Body of pancreas (tissue), 4 donors: ENCODE measurements around the gene FOXR1. TPM values are rescaled to one million over a fixed set of nuclear protein-coding genes. Genes with fewer than 3 reads are reported as not detected.

Experiments
- ATAC-seq: fragments of 150-250 bp; one replicate; pipeline ENCODE4 v1.9.1; 2016
- DNase-seq, 4 donors: peaks; one replicate each; pipeline ENCODE4 v3.0.0-alpha.2; 2019
- H3K27ac ChIP-seq, 4 donors: fragments of 200-600 bp; sonication (generic); 1 replicate in 3 of 4; 2 replicates in 1 of 4; pipeline versions ENCODE4 v1.5.1 to v1.6.1; 2016 to 2019; ENCODE audit warnings: mild to moderate bottlenecking in 1 of 4, mixed read lengths in 1 of 4, moderate library complexity in 1 of 4
- H3K27me3 ChIP-seq, 2 donors: fragments of 200-600 bp; sonication (generic); one replicate each; pipeline ENCODE4 v1.6.0; 2016; ENCODE audit warnings: mild to moderate bottlenecking in 1 of 2
- H3K36me3 ChIP-seq, 2 donors: fragments of 200-600 bp; sonication (generic); replicated peaks in 1 of 2; 2 replicates each; pipeline ENCODE4 v1.5.1; 2016; ENCODE audit warnings: low read depth in 2 of 2; ENCODE audit not compliant: insufficient read depth in 1 of 2
- H3K4me1 ChIP-seq: fragments of 200-600 bp; sonication (generic); one replicate; pipeline ENCODE4 v1.6.0; 2016
- H3K4me3 ChIP-seq, 2 donors: fragments of 200-600 bp; sonication (generic); 1 replicate in 1 of 2; 2 replicates in 1 of 2; pipeline ENCODE4 v1.5.1; 2016 to 2019
- H3K9me3 ChIP-seq, 3 donors: fragments of 200-600 bp; sonication (generic); 1 replicate in 2 of 3; 2 replicates in 1 of 3; pipeline ENCODE4 v1.5.1; 2016
- CTCF ChIP-seq, 7 experiments: fragments of 450-650 bp in 4 of 7; fragments of 200-600 bp in 3 of 7; sonication (generic) in 3 of 7; IDR thresholded peaks; one replicate each; pipeline ENCODE4 v1.5.1; 2016 to 2019; ENCODE audit warnings: antibody characterized with exemption in 7 of 7
- POLR2A ChIP-seq, 3 donors: fragments of 450-650 bp; IDR thresholded peaks; one replicate each; pipeline ENCODE4 v1.6.1; 2016; ENCODE audit warnings: antibody characterized with exemption in 3 of 3, mild to moderate bottlenecking in 2 of 3
- WGBS, 2 donors: methylation state at CpG; one replicate each; pipeline ENCODE4 v1.1.5; 2017; 5-methylcytosine and 5-hydroxymethylcytosine counted together
- intact Hi-C: fragments of 100-400 bp; cut with DNase I; formaldehyde crosslinking; loops from one replicate; pipeline ENCODE4 v1.15.1; 2023
- total RNA-seq, 2 donors: library from RNA; depleted of rRNA; stranded (reverse); fragments of >200 nt; gene quantifications; one replicate each; pipeline ENCODE4 v1.1.0, GENCODE V29; 2016

Gene FOXR1
- total RNA-seq, 2 donors from 2014 or later: not detected

GRCh38 chr11:118929501-118930093, 42.0 kb upstream of the FOXR1 start:
- Histone ChIP-seq H3K4me1 (peaks cover 46% of the 10 kb centered on the region), H3K36me3 (no peaks in the 10 kb centered on the region), H3K27me3 (no peaks in the 10 kb centered on the region), H3K4me3 (peak overlapping the region; percentile 45 to 55), H3K9me3 (no peaks in the 10 kb centered on the region), H3K27ac (peak overlapping the region; percentile 96 to 98 (median 96))
- DNase-seq (peak; percentile 91 to 95 (median 92)), ATAC-seq (peak; percentile 57)
- WGBS, 2 donors: 0% methylated on average over 17 to 24 of the region's 26 CpGs
- TF ChIP-seq CTCF (IDR thresholded peaks at IDR 0.05) (no peak), POLR2A (IDR thresholded peaks at IDR 0.05) (peak in 2 of 3 donors; percentile 62 to 63)
- intact Hi-C loops: no loop called here

- peak; percentile 96 to 97 (median 96) for DNase-seq
- H3K27me3 ChIP-seq: no peaks in the 10 kb centered on the region
- H3K4me1 ChIP-seq: peaks cover 46% of the 10 kb centered on the region
- intact Hi-C loops: no loop called here
- H3K4me3 ChIP-seq: peak overlapping the region in 1 of 2 donors; percentile 45
- ATAC-seq: peak; percentile 66
- TF ChIP-seq POLR2A (IDR thresholded peaks at IDR 0.05) (peak in 1 of 3 donors; percentile 41), CTCF (IDR thresholded peaks at IDR 0.05) (peak; percentile 92 to 99 (median 99))
- no peaks in the 10 kb centered on the region for H3K9me3 ChIP-seq
- WGBS, 2 donors: 0% methylated on average over 18 to 20 of the region's 20 CpGs
- peak overlapping the region; percentile 96 to 98 (median 96) for H3K27ac ChIP-seq
- H3K36me3 ChIP-seq: no peaks in the 10 kb centered on the region
Measured at GRCh38 chr11:118930094-118930712, 41.4 kb upstream of the FOXR1 start.

GRCh38 chr11:118931571-118931970, 40.0 kb upstream of the FOXR1 start:
- H3K36me3 ChIP-seq: no peaks in the 10 kb centered on the region
- peaks cover 38% of the 10 kb centered on the region for H3K4me1 ChIP-seq
- no peak for TF ChIP-seq CTCF (IDR thresholded peaks at IDR 0.05)
- no peak overlapping the region for H3K27ac ChIP-seq
- intact Hi-C loops: no loop called here
- H3K4me3 ChIP-seq: no peak overlapping the region
- H3K9me3 ChIP-seq: no peaks in the 10 kb centered on the region
- ATAC-seq (no peak), DNase-seq (no peak)
- H3K27me3 ChIP-seq: no peaks in the 10 kb centered on the region

GRCh38 chr11:118933486-118933885, 38.1 kb upstream of the FOXR1 start:
- Histone ChIP-seq H3K9me3 (no peaks in the 10 kb centered on the region), H3K4me3 (no peak overlapping the region), H3K36me3 (no peaks in the 10 kb centered on the region), H3K4me1 (peaks cover 21% of the 10 kb centered on the region), H3K27ac (peak overlapping the region; percentile 7 to 59 (median 37)), H3K27me3 (no peaks in the 10 kb centered on the region)
- TF ChIP-seq POLR2A (IDR thresholded peaks at IDR 0.05): no peak
- no peak for TF ChIP-seq CTCF (IDR thresholded peaks at IDR 0.05)
- ATAC-seq: no peak
- intact Hi-C loops: no loop called here
- DNase-seq: peak in 3 of 4 donors; percentile 20 to 44 (median 35)
- 14 to 21% methylated on average over 4 of the region's 4 CpGs for WGBS, 2 donors

- Histone ChIP-seq H3K36me3 (no peaks in the 10 kb centered on the region), H3K27me3 (no peaks in the 10 kb centered on the region), H3K4me1 (peaks cover 21% of the 10 kb centered on the region), H3K27ac (no peak overlapping the region), H3K4me3 (no peak overlapping the region), H3K9me3 (no peaks in the 10 kb centered on the region)
- no peak for TF ChIP-seq CTCF (IDR thresholded peaks at IDR 0.05)
- TF ChIP-seq POLR2A (IDR thresholded peaks at IDR 0.05): no peak
- DNase-seq: no peak
- no peak for ATAC-seq
- WGBS, 2 donors: 77 to 83% methylated on average over 8 of the region's 8 CpGs
- intact Hi-C loops: no loop called here
Measured at GRCh38 chr11:118935376-118935775, 36.2 kb upstream of the FOXR1 start.
